Fibroblast of lung (primary cell): ENCODE results near the gene MYO10.

ENCODE experiments used
- CTCF ChIP-seq, 2 donors: IDR thresholded peaks in 1 of 2; conservative IDR thresholded peaks in 1 of 2; 1 replicate in 1 of 2; 2 replicates in 1 of 2; pipeline ENCODE4 v1.5.1; 2011 to 2012; ENCODE audit warnings: low read length in 2 of 2, control low read depth in 1 of 2, inconsistent platforms in 1 of 2, low read depth in 1 of 2, mild to moderate bottlenecking in 1 of 2
- EZH2 ChIP-seq: IDR thresholded peaks from 2 replicates; pipeline ENCODE4 v1.5.1; 2012; ENCODE audit warnings: low read length, control low read depth, mild to moderate bottlenecking; ENCODE audit errors: missing control alignments

GRCh38 chr5:16679863-16680262, 256.2 kb downstream of the MYO10 start:
- TF ChIP-seq CTCF (conservative IDR thresholded peaks at IDR 0.05 in 1 of 2, IDR thresholded peaks at IDR 0.05 in 1 of 2; ENCODE audit: low read depth in 1 of 2, low read length in 2 of 2) = peak in 1 of 2 donors; percentile 8
- no peak for TF ChIP-seq EZH2
